SHP77 (cell line): ENCODE data around the gene ZC3H18.

Source experiments
- DNase-seq, 2 experiments: peaks; one replicate each; lab custom pipeline; 2025; lab: John Stamatoyannopoulos, UW

Gene ZC3H18

DNA sequence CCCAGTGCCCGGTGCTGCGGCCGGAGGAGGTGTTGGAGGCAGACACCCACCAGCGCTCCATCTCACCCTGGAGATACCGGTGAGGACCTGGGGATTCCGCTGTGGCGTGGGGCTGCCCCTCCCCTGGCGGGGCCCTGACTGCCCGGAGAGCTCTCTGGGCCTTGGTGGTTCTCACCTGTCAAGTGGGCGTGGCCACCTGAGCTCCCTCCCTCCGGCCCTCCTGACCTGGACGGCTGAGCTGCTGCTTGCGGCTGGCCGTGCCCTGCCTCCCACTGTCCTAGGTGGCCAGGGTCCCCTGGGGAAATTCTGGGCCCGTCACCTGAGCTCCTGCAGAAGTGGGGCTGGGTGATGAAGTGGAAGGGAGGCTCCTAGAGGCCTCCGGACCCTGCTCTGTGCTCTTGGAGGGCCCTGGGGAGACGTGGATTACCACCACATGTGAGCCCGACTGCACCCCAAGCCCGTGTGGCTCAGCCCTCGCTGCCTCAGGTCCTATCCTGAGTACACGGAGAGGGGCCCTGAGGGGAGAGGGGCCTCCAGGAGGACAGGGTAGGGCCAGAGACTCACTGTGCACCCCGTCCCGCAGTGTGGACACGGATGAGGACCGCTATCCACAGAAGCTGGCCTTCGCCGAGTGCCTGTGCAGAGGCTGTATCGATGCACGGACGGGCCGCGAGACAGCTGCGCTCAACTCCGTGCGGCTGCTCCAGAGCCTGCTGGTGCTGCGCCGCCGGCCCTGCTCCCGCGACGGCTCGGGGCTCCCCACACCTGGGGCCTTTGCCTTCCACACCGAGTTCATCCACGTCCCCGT, 69.2 kb downstream of the ZC3H18 start:
- peak in 1 of 2 experiments; percentile 31 for DNase-seq

GRCh38 chr16:88640039-88640495, 69.9 kb downstream of the ZC3H18 start:
- no peak for DNase-seq

GRCh38 chr16:88640498-88641247, 70.5 kb downstream of the ZC3H18 start:
- no peak for DNase-seq

- DNase-seq, result no peak
Measured at GRCh38 chr16:88642881-88643643, 72.9 kb downstream of the ZC3H18 start.

DNA sequence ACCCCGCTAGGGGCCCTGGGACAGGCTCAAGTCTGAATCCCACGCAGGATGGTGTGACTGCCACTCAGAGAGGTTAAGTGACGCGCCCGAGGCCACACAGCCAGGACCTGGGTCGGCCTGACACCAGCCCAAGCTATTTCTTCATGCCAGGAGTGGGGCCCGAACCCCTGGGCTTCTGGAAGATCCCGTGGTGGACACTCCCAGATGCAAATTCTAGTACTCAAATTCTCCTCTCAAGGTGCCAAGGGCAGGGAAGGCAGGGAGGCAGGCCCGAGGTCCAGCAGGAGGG, 73.4 kb downstream of the ZC3H18 start:
- DNase-seq, result no peak

GRCh38 chr16:88645455-88645854, 75.3 kb downstream of the ZC3H18 start:
- DNase-seq, result no peak

- no peak for DNase-seq
Measured at GRCh38 chr16:88645941-88646340, 75.7 kb downstream of the ZC3H18 start.

- DNase-seq, result no peak
Measured at GRCh38 chr16:88646345-88647034, 76.3 kb downstream of the ZC3H18 start.

GRCh38 chr16:88647178-88648070, 77.2 kb downstream of the ZC3H18 start:
- no peak for DNase-seq

DNA sequence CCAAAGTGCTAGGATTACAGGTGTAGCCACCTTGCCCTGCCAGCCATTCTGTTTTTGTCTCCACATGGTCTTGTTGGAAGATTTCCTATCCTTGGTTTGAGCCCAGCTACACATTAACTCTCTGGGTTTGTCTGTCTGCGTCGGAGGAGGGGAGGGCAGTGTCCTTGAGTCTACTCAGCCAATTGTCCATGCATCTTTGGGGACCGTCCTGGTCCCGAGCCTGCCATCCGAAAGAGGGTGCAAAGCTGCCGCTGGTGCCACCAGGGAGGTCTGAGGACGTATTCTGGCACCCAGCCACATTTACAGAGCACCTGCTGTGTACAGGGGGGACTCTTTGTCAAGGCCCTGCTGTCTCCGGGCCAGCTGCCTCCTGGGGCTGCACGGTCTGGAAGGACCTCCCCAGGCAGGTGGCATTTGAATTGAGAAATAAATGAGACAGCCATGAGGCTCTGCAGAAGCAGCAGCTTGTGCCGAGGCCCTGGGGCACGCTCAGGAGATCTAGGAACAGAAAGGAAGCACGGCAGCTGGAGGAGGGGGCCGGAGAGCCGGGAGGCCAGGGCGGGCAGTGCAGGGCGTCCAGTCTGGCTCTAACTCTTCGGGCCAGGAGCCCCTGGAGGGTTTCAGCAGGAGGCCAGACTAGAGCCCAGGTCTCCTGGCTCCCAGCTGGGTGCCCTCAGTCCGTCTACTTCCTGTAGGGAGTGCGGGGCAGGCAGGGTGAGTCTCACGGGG, 79.2 kb downstream of the ZC3H18 start:
- DNase-seq, result peak; percentile 97 to 98

DNA sequence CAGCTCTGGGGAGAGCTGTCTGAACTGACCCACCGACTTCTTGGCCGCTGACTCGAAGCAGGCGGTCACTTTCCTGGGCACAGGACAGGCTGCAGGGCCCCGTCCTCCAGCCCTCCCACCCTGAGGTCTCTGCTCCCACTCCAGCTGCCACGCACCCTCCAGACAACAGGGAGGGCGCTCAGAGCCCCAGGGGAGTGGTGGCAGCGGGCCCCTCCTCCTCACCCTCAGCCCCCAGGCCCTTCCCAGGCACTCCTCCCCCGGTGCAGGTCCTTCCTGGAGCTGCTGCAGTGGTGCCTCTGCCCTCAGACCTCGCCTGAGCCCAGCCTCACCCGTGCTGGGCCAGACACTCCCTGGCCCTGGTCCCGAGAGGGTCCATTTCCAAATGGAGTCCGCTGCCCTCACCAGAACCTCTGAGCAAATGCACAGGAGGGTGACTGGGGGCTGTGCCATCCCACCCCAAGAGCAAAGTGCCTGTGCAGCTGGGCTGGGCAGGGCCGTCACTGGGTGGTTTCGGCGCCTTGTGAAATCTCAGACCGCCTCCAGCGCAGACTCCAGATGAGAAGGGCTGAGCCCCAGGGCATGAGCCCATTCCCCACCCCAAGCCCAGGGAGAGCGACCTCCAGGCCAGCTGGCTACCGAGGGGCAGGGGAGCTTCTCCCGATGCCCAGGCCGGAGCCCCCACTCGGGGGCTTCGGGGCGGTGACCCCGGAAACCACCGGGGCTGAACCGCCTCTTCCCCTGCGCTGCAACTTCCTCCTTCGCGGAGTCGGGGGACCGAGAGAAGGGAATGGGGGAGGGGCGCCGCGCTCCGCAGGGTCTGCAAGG, 79.9 kb downstream of the ZC3H18 start:
- peak in 1 of 2 experiments; percentile 52 for DNase-seq

DNA sequence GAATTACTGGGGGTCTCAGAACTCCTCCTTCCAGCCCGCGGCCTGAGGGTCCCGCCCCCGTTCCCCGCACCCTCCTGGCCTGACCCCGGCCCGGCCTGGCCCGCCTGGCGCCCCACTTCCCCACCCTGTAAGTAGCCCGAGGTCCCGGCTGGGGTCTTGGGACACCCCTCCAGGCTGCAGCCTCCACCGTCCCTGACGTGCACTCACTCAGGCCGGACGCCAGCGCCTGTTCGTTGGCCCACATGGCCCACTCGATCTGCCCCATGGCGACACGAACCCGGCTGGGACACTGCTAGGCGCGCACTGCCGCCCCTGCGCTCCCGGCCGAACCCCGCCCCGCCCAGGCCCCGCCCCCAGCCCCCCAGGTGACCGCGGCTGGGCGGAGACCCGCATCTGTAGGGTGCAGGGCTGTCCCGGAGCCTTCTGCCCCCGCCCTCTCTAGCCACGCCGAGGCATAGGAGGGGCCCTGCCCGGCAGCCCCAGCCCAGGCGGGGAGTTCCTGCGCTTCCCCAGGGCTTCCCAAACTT, 80.6 kb downstream of the ZC3H18 start, which contains the start of gene CYBA:
Gene CYBA, minus strand, starts transcription at position 305 of the 527 bp plus-strand sequence. Its CDS starts 40 bp downstream, at position 265.
- peak in 1 of 2 experiments; percentile 39 for DNase-seq

DNA sequence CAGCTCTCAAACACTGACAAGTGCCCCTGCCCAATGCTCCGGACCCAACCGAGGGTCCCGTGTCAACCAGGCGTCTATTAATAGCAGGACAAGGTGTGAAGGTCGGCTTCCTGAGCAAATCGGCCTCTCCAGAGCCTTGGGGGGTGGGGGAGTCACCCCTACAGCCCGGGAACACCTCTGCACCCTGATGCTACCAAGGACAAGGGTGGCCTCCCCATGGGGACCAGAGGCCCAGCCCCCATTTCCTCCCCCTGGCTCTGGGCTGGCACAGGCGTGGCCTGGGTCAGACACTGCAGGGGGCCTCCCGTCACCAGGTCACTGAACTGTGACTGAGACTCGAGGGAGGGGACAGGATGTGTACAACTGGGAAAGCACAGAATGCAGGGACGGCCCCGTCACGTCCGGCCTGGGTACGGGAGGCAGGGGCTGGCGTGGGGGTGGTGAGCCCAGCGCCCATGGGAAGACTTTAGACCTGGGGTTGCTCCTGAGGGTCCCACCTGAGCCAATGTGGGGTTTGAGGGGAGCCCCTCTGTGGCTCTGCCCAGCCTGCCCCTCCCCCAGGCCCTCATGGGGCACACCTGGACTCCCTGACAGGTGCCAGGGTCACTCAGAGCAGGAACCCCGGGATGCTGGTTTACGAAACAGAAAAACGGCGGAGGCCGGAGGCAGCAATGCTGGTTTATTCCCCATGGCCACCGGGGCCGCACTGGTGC, 81.2 kb downstream of the ZC3H18 start:
- peak; percentile 17 to 63 for DNase-seq

- DNase-seq, result no peak
Measured at GRCh38 chr16:88651989-88652761, 82.0 kb downstream of the ZC3H18 start.

GRCh38 chr16:88652762-88653063, 82.5 kb downstream of the ZC3H18 start:
- DNase-seq, result no peak

- no peak for DNase-seq
Measured at GRCh38 chr16:88653101-88653500, 82.9 kb downstream of the ZC3H18 start.

- no peak for DNase-seq
Measured at GRCh38 chr16:88653596-88654362, 83.6 kb downstream of the ZC3H18 start.
